ENCODE measurements around the gene YTHDF1. TPM values are rescaled to one million over a fixed set of nuclear protein-coding genes. Genes with fewer than 3 reads are reported as not detected.

The YTHDF1 gene
- total RNA-seq, 1 experiment from 2014 or later: 85.4 TPM

DNA sequence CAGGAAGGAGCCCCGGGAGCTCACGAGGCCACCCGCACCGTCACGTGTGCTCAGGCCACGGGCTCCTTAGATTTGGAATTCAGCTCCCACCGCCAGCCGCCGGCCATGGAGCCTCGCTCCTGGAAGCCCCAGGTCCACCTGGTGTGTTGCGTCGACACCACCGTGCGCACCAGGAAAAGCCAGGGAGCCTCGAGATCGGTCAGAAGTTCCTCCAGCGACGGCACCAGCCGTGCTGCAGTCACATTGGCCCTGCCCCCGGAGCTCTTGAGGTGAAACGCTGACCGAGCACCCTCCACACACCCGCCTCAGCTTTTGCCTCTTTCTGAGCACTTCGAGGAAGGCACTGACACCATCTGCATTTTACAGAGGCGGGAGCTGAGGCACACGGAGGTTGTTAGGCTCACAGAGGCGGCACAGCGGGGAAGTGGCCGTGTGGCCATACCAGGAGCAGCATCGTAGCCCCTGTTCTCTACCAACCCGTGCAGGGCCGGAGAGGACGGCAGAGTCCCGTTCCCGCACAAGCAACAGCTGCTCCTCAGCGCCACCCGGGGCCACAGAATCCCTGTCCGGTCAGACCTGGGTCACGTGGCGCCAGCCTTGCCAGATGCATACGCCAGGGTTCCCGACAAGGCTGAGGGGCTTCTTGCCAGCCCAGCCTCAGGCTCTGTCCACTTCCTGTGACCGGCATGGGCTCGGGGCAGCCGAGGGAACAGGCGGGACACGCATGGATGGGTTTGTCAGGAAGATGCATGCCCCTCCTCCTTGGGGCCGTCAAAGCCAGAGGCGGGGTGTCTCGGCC lies 30.8 kb upstream of the YTHDF1 start:
- no peak overlapping the region for H4K8ac ChIP-seq (replicated peaks; ENCODE audit: insufficient read length, low read depth, low read length)
- H3K4me1 Mint-ChIP-seq: peaks cover 16 to 21% of the 10 kb centered on the region in 2 experiments
- H3K23me2 ChIP-seq (ENCODE audit: insufficient read length, low read depth, low read length, poor library complexity, severe bottlenecking): no peaks in the 10 kb centered on the region
- no peak overlapping the region for H3K56ac ChIP-seq (ENCODE audit: insufficient read length, low read depth, low read length)
- H3K36me3 Mint-ChIP-seq (ENCODE audit: insufficient read depth in 1 of 3, low read depth in 3 of 3): peaks cover 0 to 4% (median 0%) of the 10 kb centered on the region in 3 experiments; a peak in 2 of 7 replicates
- no peak overlapping the region for H3T11ph ChIP-seq (ENCODE audit: low read length)
- H3K9ac ChIP-seq (ENCODE audit: extremely low read depth, insufficient read length, low read length): no peak overlapping the region
- H2BK120ac ChIP-seq (ENCODE audit: low read depth, low read length, poor library complexity, severe bottlenecking): no peak overlapping the region
- H2AK5ac ChIP-seq (ENCODE audit: insufficient read length, low read length): no peak overlapping the region
- no peak overlapping the region for H2BK12ac ChIP-seq (ENCODE audit: insufficient read length, low read depth, low read length)
- H4K5ac ChIP-seq (ENCODE audit: insufficient read length, low read depth, low read length): no peak overlapping the region
- no peaks in the 10 kb centered on the region for H3K79me2 ChIP-seq (ENCODE audit: insufficient read depth, low read length)
- TF ChIP-seq CTCF (conservative IDR thresholded peaks at IDR 0.05): no peak
- H3K23ac ChIP-seq (ENCODE audit: insufficient read length, low read depth, low read length): no peak overlapping the region
- H3K27me3 ChIP-seq (ENCODE audit: insufficient read depth, low read length): no peaks in the 10 kb centered on the region
- no peak overlapping the region for H2BK5ac ChIP-seq (ENCODE audit: insufficient read length, low read length)
- H3K4me3 Mint-ChIP-seq: no peak overlapping the region
- H2AFZ ChIP-seq (ENCODE audit: low read length): no peak overlapping the region
- no peak overlapping the region for H2BK15ac ChIP-seq (ENCODE audit: low read depth, low read length)
- H3K79me1 ChIP-seq (ENCODE audit: insufficient read depth, low read depth, low read length, poor library complexity, severe bottlenecking): no peaks in the 10 kb centered on the region
- H3K27me3 Mint-ChIP-seq (ENCODE audit: low read depth): peaks cover 13% of the 10 kb centered on the region
- H3K4me2 ChIP-seq (ENCODE audit: insufficient read depth, insufficient read length, low read length): no peak overlapping the region
- no peaks in the 10 kb centered on the region for H3K9me3 ChIP-seq (ENCODE audit: control insufficient read depth, low read depth, low read length)
- peak; percentile 76 for DNase-seq
- no peak overlapping the region for H3K4ac ChIP-seq (ENCODE audit: low read depth, low read length)
- no peak overlapping the region for H2BK20ac ChIP-seq (ENCODE audit: low read depth, low read length, poor library complexity, severe bottlenecking)
- H3K9me3 Mint-ChIP-seq: peaks cover 2 to 5% of the 10 kb centered on the region in 2 experiments; a peak in 1 of 5 replicates
- H4K91ac ChIP-seq (ENCODE audit: insufficient read length, low read depth, low read length): no peak overlapping the region
- WGBS (ENCODE audit: extremely low coverage, insufficient read length, low lambda C conversion rate): no CpG with 5 or more reads among the region's 50 CpGs
- H3K14ac ChIP-seq (ENCODE audit: insufficient read depth, low read length): no peak overlapping the region; the same call in 1 of the 2 replicates
- no peak overlapping the region for H3K27ac ChIP-seq (ENCODE audit: insufficient read length, low read depth, low read length)
- no peak overlapping the region for H3K18ac ChIP-seq (ENCODE audit: insufficient read length, low read depth, low read length)
- no peaks in the 10 kb centered on the region for H3K4me1 ChIP-seq (ENCODE audit: insufficient read depth, low read length)
- H3K27ac Mint-ChIP-seq: no peak overlapping the region
- no peaks in the 10 kb centered on the region for H4K20me1 ChIP-seq (ENCODE audit: control insufficient read depth, insufficient read depth, insufficient read length)
